K562 (cell line): Measurements from ENCODE around the gene SLC66A3. TPM values are rescaled to one million over a fixed set of nuclear protein-coding genes. Genes with fewer than 3 reads are reported as not detected.
A peak's percentile ranks its signal among the peaks of the same experiment; 100 is the strongest.

ENCODE experiments used
- ATAC-seq: fragments of 200-7000 bp; cut with Tn5 transposase; 3 replicates; pipeline ENCODE4 v1.9.1; 2020; ENCODE audit warnings: moderate library complexity
- BruUV-seq: library from RNA; stranded (reverse); fragments of 400-500 nt; replicated peaks from 2 replicates; lab custom pipeline; 2021; lab: Mats Ljungman, UMichigan
- CTCF ChIA-PET: fragments of 300-600 bp; formaldehyde crosslinking; extraction: SDS; loops from one replicate; lab custom pipeline; 2021; ENCODE audit warnings: low intra/inter-chr PET ratio; lab: Yijun Ruan, JAX
- POLR2A ChIA-PET: fragments of 300-600, 350-650 bp; sonication (Branson Sonifier 250); formaldehyde crosslinking; extraction: SDS; loops from one replicate; lab custom pipeline; 2021; ENCODE audit warnings: antibody characterized with exemption, inconsistent platforms; lab: Yijun Ruan, JAX
- DNase-seq, 4 experiments: peaks; one replicate each; pipeline versions ENCODE4 v3.0.0 to v3.0.0-alpha.2; 2011 to 2018; ENCODE audit warnings: low spot score in 3 of 4, mixed read lengths in 3 of 4; ENCODE audit errors: extremely low read depth in 1 of 4
- FAIRE-seq: peaks from 2 replicates; lab custom pipeline; 2011; peaks lifted over from hg19 to GRCh38; lab: Jason Lieb, UNC
- H2AFZ ChIP-seq: 2 replicates; pipeline ENCODE4 v1.6.0; 2011; ENCODE audit warnings: low read depth, low read length, control low read depth, inconsistent platforms
- H3K27ac ChIP-seq: fragments of 200-600 bp; 3 replicates; pipeline ENCODE4 v1.8.0; 2011; ENCODE audit warnings: low read depth, mild to moderate bottlenecking, control low read depth, inconsistent platforms, low read length, moderate library complexity, mixed read lengths; ENCODE audit errors: extremely low read depth
- H3K27me3 ChIP-seq, 2 experiments: fragments of 300-600 bp in 1 of 2; 2 replicates in 1 of 2; 3 replicates in 1 of 2; pipeline versions ENCODE4 v1.6.0 to v1.8.0; 2011; ENCODE audit warnings: inconsistent platforms in 2 of 2, low read length in 2 of 2, mild to moderate bottlenecking in 1 of 2, mixed read lengths in 1 of 2, moderate library complexity in 1 of 2; ENCODE audit not compliant: control insufficient read depth in 2 of 2, insufficient read depth in 2 of 2
- H3K36me3 ChIP-seq: fragments of 300-600 bp; 3 replicates; pipeline ENCODE4 v1.8.0; 2011; ENCODE audit warnings: mild to moderate bottlenecking, low read length, inconsistent platforms; ENCODE audit not compliant: control insufficient read depth, insufficient read depth
- H3K4me1 ChIP-seq, 2 experiments: fragments of 200-600 bp in 1 of 2; replicated peaks in 1 of 2; 2 replicates in 1 of 2; 3 replicates in 1 of 2; pipeline versions ENCODE4 v1.5.1 to v1.8.0; 2011; ENCODE audit warnings: inconsistent platforms in 2 of 2, low read length in 2 of 2, mild to moderate bottlenecking in 1 of 2, mixed read lengths in 1 of 2, moderate library complexity in 1 of 2; ENCODE audit not compliant: control insufficient read depth in 2 of 2, insufficient read depth in 2 of 2
- H3K4me2 ChIP-seq: 2 replicates; pipeline ENCODE4 v1.6.1; 2011; ENCODE audit warnings: low read length, control low read depth, inconsistent platforms, mixed read lengths; ENCODE audit not compliant: insufficient read depth
- H3K4me3 ChIP-seq: fragments of 200-600 bp; sonication (generic), shearing (Covaris generic); 2 replicates; pipeline ENCODE4 v1.5.1; 2016; ENCODE audit warnings: control low read depth, inconsistent platforms
- H3K79me2 ChIP-seq: fragments of 200-600 bp; 3 replicates; pipeline ENCODE4 v1.8.0; 2011; ENCODE audit warnings: low read length, inconsistent platforms; ENCODE audit not compliant: control insufficient read depth, insufficient read depth
- H3K9ac ChIP-seq, 2 experiments: 2 replicates each; pipeline versions ENCODE4 v1.6.0 to v1.6.1; 2011; ENCODE audit warnings: low read depth in 2 of 2, low read length in 2 of 2, control low read depth in 1 of 2, inconsistent platforms in 1 of 2, mild to moderate bottlenecking in 1 of 2, mixed read lengths in 1 of 2; ENCODE audit not compliant: insufficient read depth in 1 of 2
- H3K9me1 ChIP-seq: one replicate; pipeline ENCODE4 v1.6.0; 2011; ENCODE audit warnings: inconsistent platforms, mild to moderate bottlenecking, low read length, moderate library complexity; ENCODE audit not compliant: control insufficient read depth, insufficient read depth
- H3K9me3 ChIP-seq: replicated peaks from 2 replicates; pipeline ENCODE4 v1.5.1; 2011; ENCODE audit warnings: low read depth, low read length, inconsistent platforms; ENCODE audit not compliant: control insufficient read depth, insufficient read depth
- H4K20me1 ChIP-seq: replicated peaks from 2 replicates; pipeline ENCODE4 v1.6.1; 2011; ENCODE audit warnings: low read length, inconsistent platforms, mixed read lengths; ENCODE audit not compliant: control insufficient read depth, insufficient read depth
- ATF7 ChIP-seq: fragments of 450-650 bp; IDR thresholded peaks from 2 replicates; pipeline ENCODE4 v1.7.1; 2014; ENCODE audit warnings: mild to moderate bottlenecking, moderate library complexity
- CREM ChIP-seq: IDR thresholded peaks from 2 replicates; pipeline ENCODE4 v1.6.1; 2014; ENCODE audit warnings: antibody characterized with exemption, low read depth
- EP400 ChIP-seq: fragments of 450-650 bp; IDR thresholded peaks from 2 replicates; pipeline ENCODE4 v1.6.1; 2017; ENCODE audit warnings: antibody characterized with exemption, mild to moderate bottlenecking, moderate library complexity
- FOXP4 ChIP-seq: sonication (generic); formaldehyde crosslinking; IDR thresholded peaks from 2 replicates; pipeline ENCODE4 v1.8.0; 2022; ENCODE audit warnings: mild to moderate bottlenecking, missing genetic modification reagents, borderline replicate concordance
- GTF2A2 ChIP-seq: IDR thresholded peaks from 2 replicates; pipeline ENCODE4 v1.6.1; 2016; ENCODE audit warnings: mild to moderate bottlenecking, missing genetic modification characterization, missing compliant biosample characterization
- SREBF2 ChIP-seq: sonication (generic); formaldehyde crosslinking; IDR thresholded peaks from 2 replicates; pipeline ENCODE4 v1.4.0; 2020; ENCODE audit warnings: mild to moderate bottlenecking, missing genetic modification reagents
- TGIF2 ChIP-seq: sonication (generic); formaldehyde crosslinking; IDR thresholded peaks from 2 replicates; pipeline ENCODE4 v1.8.1; 2022; ENCODE audit warnings: mild to moderate bottlenecking, missing genetic modification reagents, moderate library complexity
- ZNF766 ChIP-seq: fragments of 200-800 bp; sonication (Bioruptor generic); conservative IDR thresholded peaks from 2 replicates; pipeline ENCODE4 v1.6.1; 2016; ENCODE audit warnings: missing genetic modification characterization, missing compliant biosample characterization
- WGBS: fragments of 100-300 bp; shearing (Covaris generic); methylation state at CpG from one replicate; pipeline ENCODE4 v1.1.6; 2016; ENCODE audit warnings: low coverage, mixed read lengths; ENCODE audit not compliant: insufficient coverage; ENCODE audit errors: missing lambda C conversion rate; 5-methylcytosine and 5-hydroxymethylcytosine counted together
- in situ Hi-C: fragments of 300-500 bp; cut with MboI; formaldehyde crosslinking; loops from 4 replicates; pipeline ENCODE4 v1.15.0; 2018; ENCODE audit warnings: inconsistent platforms, mixed read lengths
- intact Hi-C: fragments of 100-400 bp; cut with micrococcal nuclease; formaldehyde crosslinking; loops from 2 replicates; pipeline ENCODE4 v1.14.2; 2022
- polyA plus RNA-seq, 8 experiments: library from polyadenylated mRNA; depleted of rRNA in 4 of 8; stranded (reverse) in 5 of 8; unstranded in 3 of 8; fragments of >200 nt; fragmentation: Nextera tagmentation in 2 of 8; fragmentation: Illumina TruSeq in 1 of 8; extraction: Ambion mirVana in 2 of 8; extraction: Trizol in 1 of 8; gene quantifications; 2 replicates each; pipeline versions ENCODE4 v1.2.1 to v1.2.3, GENCODE V29; 2011 to 2014; ENCODE audit warnings: inconsistent platforms in 1 of 8, missing spikeins in 1 of 8
- total RNA-seq, 7 experiments: library from RNA; depleted of rRNA in 6 of 7; stranded (reverse); fragments of >200 nt in 6 of 7; fragmentation: Illumina TruSeq in 2 of 7; extraction: Trizol in 2 of 7; gene quantifications; 2 replicates each; pipeline versions ENCODE4 v1.2.1 to v1.2.3, GENCODE V29; 2011 to 2021; ENCODE audit warnings: low replicate concordance in 1 of 7
- TF ChIP-seq, protein P1 (sequence below): sonication (generic); formaldehyde crosslinking; IDR thresholded peaks from 2 replicates; pipeline ENCODE4 v1.9.0; 2022; ENCODE audit warnings: mild to moderate bottlenecking, missing genetic modification reagents
- TF ChIP-seq, protein P2 (sequence below), 3 experiments: fragments of 200-800 bp in 1 of 3; fragments of 250-450 bp in 1 of 3; fragments of 450-650 bp in 1 of 3; sonication (Bioruptor Pico) in 1 of 3; sonication (Bioruptor generic) in 1 of 3; formaldehyde crosslinking in 1 of 3; IDR thresholded peaks; 2 replicates each; pipeline versions ENCODE4 v1.6.1 to v1.8.0; 2016 to 2022; ENCODE audit warnings: mild to moderate bottlenecking in 2 of 3, missing genetic modification characterization in 2 of 3, missing compliant biosample characterization in 1 of 3, moderate library complexity in 1 of 3

SLC66A3 gene
- total and polyA plus RNA-seq, 9 of the 15 experiments (the other 6 are each of a cell fraction or from before 2014, with no cell fraction given): 2.8 to 30.0 (median 9.1) TPM

DNA sequence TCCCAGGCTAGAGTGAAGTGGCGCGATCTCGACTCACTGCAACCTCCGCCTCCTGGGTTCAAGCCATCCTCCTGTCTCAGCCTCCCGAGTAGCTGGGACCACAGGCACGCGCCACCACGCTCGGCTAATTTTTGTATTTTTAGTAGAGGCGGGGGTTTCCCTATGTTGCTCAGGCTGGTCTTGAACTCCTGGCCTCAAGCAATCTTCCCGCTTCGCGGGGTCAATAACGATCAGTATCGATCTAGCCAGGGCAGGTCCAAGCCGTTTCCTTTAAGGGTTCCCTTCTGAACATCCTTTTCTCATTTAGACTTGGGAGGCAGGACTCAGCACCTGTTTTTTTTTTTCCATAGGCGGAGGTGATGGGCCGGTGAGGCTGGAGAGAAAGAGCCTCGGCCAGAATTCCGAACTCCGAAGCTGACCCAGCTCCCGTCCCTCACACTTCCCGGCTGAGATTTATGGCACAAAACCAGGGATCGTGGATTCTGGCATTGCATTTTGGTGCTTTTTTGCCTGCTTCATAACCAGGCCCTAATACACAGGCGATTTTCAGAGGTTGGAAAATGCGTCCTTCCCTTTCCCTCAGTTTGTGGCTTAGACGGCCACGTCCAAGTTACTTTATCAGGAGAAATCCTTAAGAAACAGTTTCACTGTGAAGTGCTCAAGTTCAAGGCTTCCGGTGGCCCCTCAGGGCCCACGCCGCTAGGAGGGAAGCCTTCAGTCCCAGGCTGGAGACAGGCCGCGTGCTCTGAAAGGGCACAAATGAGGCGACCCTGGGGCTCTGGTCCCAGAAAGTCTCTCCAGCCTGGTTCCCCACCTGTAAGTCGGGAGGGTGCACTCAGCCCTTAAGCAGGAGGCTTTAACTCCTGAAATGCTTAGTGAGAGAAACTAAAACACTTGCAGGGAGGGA is 998 bp upstream of the SLC66A3 start:
- H3K9me3 ChIP-seq: no peaks in the 10 kb centered on the region
- BruUV-seq: TSS peak; percentile 99
- no peaks in the 10 kb centered on the region for H3K9me1 ChIP-seq
- FAIRE-seq (peak; percentile 79), ATAC-seq (peak; percentile 16), DNase-seq (no peak)
- 63% methylated on average over 30 of the region's 35 CpGs for WGBS
- intact Hi-C loops: no loop called here
- H3K4me1 ChIP-seq: peaks cover 13 to 36% of the 10 kb centered on the region in 2 experiments; a peak in 4 of 5 replicates
- peak overlapping the region; percentile 98 for H2AFZ ChIP-seq
- H3K27ac ChIP-seq: peak overlapping the region; percentile 74
- POLR2A ChIA-PET: interaction anchor here (0.7 to 1.3 kb wide), 3 partner anchors 32 to 257 kb away, joined by 3 to 4 read pairs (median 3); partner anchors contain the start of gene ROCK2
- H3K9ac ChIP-seq: peak overlapping the region; percentile 74 to 94
- no peaks in the 10 kb centered on the region for H3K79me2 ChIP-seq
- H4K20me1 ChIP-seq: 0 out of 2 replicates have a peak, but pooled peaks cover 2% of the 10 kb centered on the region
- peak overlapping the region; percentile 81 for H3K4me2 ChIP-seq
- peak overlapping the region; percentile 47 for H3K4me3 ChIP-seq
- CTCF ChIA-PET: no interaction called here
- H3K36me3 ChIP-seq: no peaks in the 10 kb centered on the region
- H3K27me3 ChIP-seq: no peaks in the 10 kb centered on the region
- in situ Hi-C loops: no loop called here
- TF ChIP-seq, protein P1, sequence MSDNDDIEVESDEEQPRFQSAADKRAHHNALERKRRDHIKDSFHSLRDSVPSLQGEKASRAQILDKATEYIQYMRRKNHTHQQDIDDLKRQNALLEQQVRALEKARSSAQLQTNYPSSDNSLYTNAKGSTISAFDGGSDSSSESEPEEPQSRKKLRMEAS: peak; percentile 70
- TF ChIP-seq TGIF2 (CRISPR knock-in tag) (no peak), FOXP4 (CRISPR knock-in tag) (no peak), SREBF2 (CRISPR knock-in tag) (0 out of 2 replicates have a peak, but pooled peaks have one; percentile 60), ATF7 (0 out of 2 replicates have a peak, but pooled peaks have one; percentile 9), ZNF766 (CRISPR knock-in tag) (0 out of 2 replicates have a peak, but pooled peaks have one; percentile 36), EP400 (peak; percentile 47), GTF2A2 (tag) (no peak), CREM (no peak)
- TF ChIP-seq, protein P2, sequence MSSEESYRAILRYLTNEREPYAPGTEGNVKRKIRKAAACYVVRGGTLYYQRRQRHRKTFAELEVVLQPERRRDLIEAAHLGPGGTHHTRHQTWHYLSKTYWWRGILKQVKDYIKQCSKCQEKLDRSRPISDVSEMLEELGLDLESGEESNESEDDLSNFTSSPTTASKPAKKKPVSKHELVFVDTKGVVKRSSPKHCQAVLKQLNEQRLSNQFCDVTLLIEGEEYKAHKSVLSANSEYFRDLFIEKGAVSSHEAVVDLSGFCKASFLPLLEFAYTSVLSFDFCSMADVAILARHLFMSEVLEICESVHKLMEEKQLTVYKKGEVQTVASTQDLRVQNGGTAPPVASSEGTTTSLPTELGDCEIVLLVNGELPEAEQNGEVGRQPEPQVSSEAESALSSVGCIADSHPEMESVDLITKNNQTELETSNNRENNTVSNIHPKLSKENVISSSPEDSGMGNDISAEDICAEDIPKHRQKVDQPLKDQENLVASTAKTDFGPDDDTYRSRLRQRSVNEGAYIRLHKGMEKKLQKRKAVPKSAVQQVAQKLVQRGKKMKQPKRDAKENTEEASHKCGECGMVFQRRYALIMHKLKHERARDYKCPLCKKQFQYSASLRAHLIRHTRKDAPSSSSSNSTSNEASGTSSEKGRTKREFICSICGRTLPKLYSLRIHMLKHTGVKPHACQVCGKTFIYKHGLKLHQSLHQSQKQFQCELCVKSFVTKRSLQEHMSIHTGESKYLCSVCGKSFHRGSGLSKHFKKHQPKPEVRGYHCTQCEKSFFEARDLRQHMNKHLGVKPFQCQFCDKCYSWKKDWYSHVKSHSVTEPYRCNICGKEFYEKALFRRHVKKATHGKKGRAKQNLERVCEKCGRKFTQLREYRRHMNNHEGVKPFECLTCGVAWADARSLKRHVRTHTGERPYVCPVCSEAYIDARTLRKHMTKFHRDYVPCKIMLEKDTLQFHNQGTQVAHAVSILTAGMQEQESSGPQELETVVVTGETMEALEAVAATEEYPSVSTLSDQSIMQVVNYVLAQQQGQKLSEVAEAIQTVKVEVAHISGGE (CRISPR knock-in tag; IDR thresholded peaks at IDR 0.05): no peak
